ENCODE data around the gene DNPEP.

The DNPEP gene

GRCh38 chr2:219362524-219363164, 25.1 kb downstream of the DNPEP start:
- no peak for DNase-seq

GRCh38 chr2:219362072-219362471, 25.6 kb downstream of the DNPEP start:
- DNase-seq = no peak

GRCh38 chr2:219358170-219359075, 29.3 kb downstream of the DNPEP start:
- DNase-seq = peak; percentile 19

- DNase-seq = no peak
These were observed 30.9 kb downstream of the DNPEP start for GRCh38 chr2:219356834-219357233.

- no peak for DNase-seq
These were observed 33.1 kb downstream of the DNPEP start for GRCh38 chr2:219354582-219354981.

- no peak for DNase-seq
These were observed 34.6 kb downstream of the DNPEP start for GRCh38 chr2:219353129-219353528.

GRCh38 chr2:219352448-219353023, 35.2 kb downstream of the DNPEP start:
- no peak for DNase-seq

- DNase-seq = no peak
These were observed 36.9 kb downstream of the DNPEP start for GRCh38 chr2:219350710-219351221.

GRCh38 chr2:219350215-219350614, 37.5 kb downstream of the DNPEP start:
- no peak for DNase-seq

- DNase-seq = no peak
These were observed 42.8 kb downstream of the DNPEP start for GRCh38 chr2:219344751-219345430.

GRCh38 chr2:219335373-219335786, 52.3 kb downstream of the DNPEP start:
- DNase-seq = no peak

- no peak for DNase-seq
These were observed 53.6 kb downstream of the DNPEP start for GRCh38 chr2:219334076-219334475.

- no peak for DNase-seq
These were observed 55.2 kb downstream of the DNPEP start, which contains the start of gene RESP18 for GRCh38 chr2:219332542-219332941. RESP18 (minus strand) TSS chr2:219332744.

- DNase-seq = peak; percentile 66
These were observed 56.0 kb downstream of the DNPEP start for GRCh38 chr2:219331560-219332213.

- DNase-seq = no peak
These were observed 60.0 kb downstream of the DNPEP start for GRCh38 chr2:219327719-219328118.

- DNase-seq = no peak
These were observed 61.9 kb downstream of the DNPEP start for GRCh38 chr2:219325657-219326315.

GRCh38 chr2:219325136-219325535, 62.6 kb downstream of the DNPEP start:
- no peak for DNase-seq

GRCh38 chr2:219323434-219323833, 64.3 kb downstream of the DNPEP start:
- DNase-seq = no peak
